H54 (cell line): ENCODE results near the gene S100A10.

Source experiments
- DNase-seq: peaks from one replicate; pipeline ENCODE4 v3.0.0; 2011; ENCODE audit warnings: low spot score, mixed read lengths; ENCODE audit not compliant: insufficient read length
- FAIRE-seq: peaks from 3 replicates; lab custom pipeline; 2011; peaks lifted over from hg19 to GRCh38; lab: Jason Lieb, UNC
- POLR2A ChIP-seq: IDR thresholded peaks from 2 replicates; pipeline ENCODE4 v1.6.1; 2011; ENCODE audit warnings: low read depth, mild to moderate bottlenecking, low read length

S100A10 gene

GRCh38 chr1:151939141-151939540 is 54.5 kb downstream of the S100A10 start:
- no peak for FAIRE-seq

GRCh38 chr1:151936653-151937052 is 57.0 kb downstream of the S100A10 start:
- no peak for DNase-seq
- FAIRE-seq = no peak
- no peak for TF ChIP-seq POLR2A

More at GRCh38 chr1:151939141-151939540, 54.5 kb downstream of the S100A10 start:
- DNase-seq = no peak
- TF ChIP-seq POLR2A = no peak

- FAIRE-seq (no peak), DNase-seq (no peak)
- no peak for TF ChIP-seq POLR2A
Measured at GRCh38 chr1:151935894-151936602, 57.6 kb downstream of the S100A10 start.

- TF ChIP-seq POLR2A = no peak
- DNase-seq (no peak), FAIRE-seq (no peak)
Measured at GRCh38 chr1:151935154-151935553, 58.5 kb downstream of the S100A10 start.

GRCh38 chr1:151934048-151934493 is 59.6 kb downstream of the S100A10 start:
- DNase-seq (no peak), FAIRE-seq (no peak)
- TF ChIP-seq POLR2A = no peak
